ENCODE results near the gene PRKD1. TPM values are rescaled to one million over a fixed set of nuclear protein-coding genes. Genes with fewer than 3 reads are reported as not detected.
"Not testable (repeated sequence)": the region's sequence is repeated elsewhere in the genome, so short reads cannot be mapped to it uniquely, and the experiment has no call there.

PRKD1 gene
- total RNA-seq, 2 donors from 2014 or later = 12.0 to 12.6 TPM

GRCh38 chr14:29857551-29857950, 70.1 kb downstream of the PRKD1 start:
- H3K4me1 ChIP-seq (ENCODE audit: control insufficient read depth, insufficient read depth, low read length) = peaks cover 7% of the 10 kb centered on the region
- Mint-ChIP-seq H3K9me3 (peaks cover 34% of the 10 kb centered on the region), H3K27ac (no peak overlapping the region), H3K4me1 (peaks cover 3% of the 10 kb centered on the region), H3K4me3 (no peak overlapping the region), H3K27me3 (ENCODE audit: insufficient read depth) (no peaks in the 10 kb centered on the region), H3K36me3 (ENCODE audit: low read depth) (peaks cover 15% of the 10 kb centered on the region)
- peaks cover 17% of the 10 kb centered on the region for H3K9me3 ChIP-seq (ENCODE audit: control insufficient read depth, low read length)
- no peaks in the 10 kb centered on the region for H3K27me3 ChIP-seq (ENCODE audit: control insufficient read depth, insufficient read depth, low read length, poor library complexity, severe bottlenecking)
- H3K9ac ChIP-seq (ENCODE audit: extremely low read depth, low read length, poor library complexity, severe bottlenecking) = no peak overlapping the region
- no peaks in the 10 kb centered on the region for H3K36me3 ChIP-seq (ENCODE audit: control insufficient read depth, insufficient read depth, low read length)
- H3K4me3 ChIP-seq (ENCODE audit: low read length) = no peak overlapping the region
- H3K27ac ChIP-seq (ENCODE audit: low read depth, low read length) = no peak overlapping the region
- TF ChIP-seq CTCF (conservative IDR thresholded peaks at IDR 0.05) = no peak
- 94% methylated on average over 3 of the region's 3 CpGs; no CpG with 5 or more reads in 1 of the 2 experiments for WGBS, 2 experiments (ENCODE audit: insufficient coverage in 1 of 2, insufficient read length in 1 of 2)
- no peak for DNase-seq

- no peaks in the 10 kb centered on the region for H3K27me3 ChIP-seq (ENCODE audit: control insufficient read depth, insufficient read depth, low read length, poor library complexity, severe bottlenecking)
- H3K27ac ChIP-seq (ENCODE audit: low read depth, low read length) = no peak overlapping the region
- no peak overlapping the region for H3K9ac ChIP-seq (ENCODE audit: extremely low read depth, low read length, poor library complexity, severe bottlenecking)
- no peak overlapping the region for H3K27ac Mint-ChIP-seq
- H3K9me3 Mint-ChIP-seq = peaks cover 41% of the 10 kb centered on the region
- H3K9me3 ChIP-seq (ENCODE audit: control insufficient read depth, low read length) = peaks cover 26% of the 10 kb centered on the region
- peaks cover 15% of the 10 kb centered on the region for H3K36me3 Mint-ChIP-seq (ENCODE audit: low read depth)
- no peak overlapping the region for H3K4me3 ChIP-seq (ENCODE audit: low read length)
- no peak for DNase-seq
- peaks cover 7% of the 10 kb centered on the region for H3K4me1 ChIP-seq (ENCODE audit: control insufficient read depth, insufficient read depth, low read length)
- H3K27me3 Mint-ChIP-seq (ENCODE audit: insufficient read depth) = no peaks in the 10 kb centered on the region
- H3K36me3 ChIP-seq (ENCODE audit: control insufficient read depth, insufficient read depth, low read length) = no peaks in the 10 kb centered on the region
- H3K4me1 Mint-ChIP-seq = peaks cover 3% of the 10 kb centered on the region
- H3K4me3 Mint-ChIP-seq = no peak overlapping the region
- no peak for TF ChIP-seq CTCF (conservative IDR thresholded peaks at IDR 0.05)
- WGBS, 2 experiments (ENCODE audit: insufficient coverage in 1 of 2, insufficient read length in 1 of 2) = 86 to 92% methylated on average over 4 of the region's 4 CpGs
Observed at GRCh38 chr14:29856516-29856915, 71.1 kb downstream of the PRKD1 start.

GRCh38 chr14:29853691-29854090, 74.0 kb downstream of the PRKD1 start:
- H3K27ac Mint-ChIP-seq; DNase-seq; H3K4me3 ChIP-seq (ENCODE audit: low read length); H3K9ac ChIP-seq (ENCODE audit: extremely low read depth, low read length, poor library complexity, severe bottlenecking); H3K4me3 Mint-ChIP-seq; H3K27me3 ChIP-seq (ENCODE audit: control insufficient read depth, insufficient read depth, low read length, poor library complexity, severe bottlenecking); H3K36me3 ChIP-seq (ENCODE audit: control insufficient read depth, insufficient read depth, low read length); H3K4me1 Mint-ChIP-seq; H3K4me1 ChIP-seq (ENCODE audit: control insufficient read depth, insufficient read depth, low read length); H3K27ac ChIP-seq (ENCODE audit: low read depth, low read length); H3K27me3 Mint-ChIP-seq (ENCODE audit: insufficient read depth): not testable (repeated sequence)
- WGBS, 2 experiments (ENCODE audit: insufficient coverage in 1 of 2, insufficient read length in 1 of 2) = 80 to 84% methylated on average over 1 to 2 of the region's 2 CpGs
- peaks cover 47% of the 10 kb centered on the region for H3K9me3 Mint-ChIP-seq
- H3K9me3 ChIP-seq (ENCODE audit: control insufficient read depth, low read length) = peaks cover 26% of the 10 kb centered on the region
- peaks cover 15% of the 10 kb centered on the region for H3K36me3 Mint-ChIP-seq (ENCODE audit: low read depth)

GRCh38 chr14:29853272-29853671, 74.4 kb downstream of the PRKD1 start:
- H3K4me3 Mint-ChIP-seq = no peak overlapping the region
- Histone ChIP-seq H3K27ac (ENCODE audit: low read depth, low read length) (no peak overlapping the region), H3K4me3 (ENCODE audit: low read length) (no peak overlapping the region), H3K9me3 (ENCODE audit: control insufficient read depth, low read length) (peaks cover 26% of the 10 kb centered on the region), H3K4me1 (ENCODE audit: control insufficient read depth, insufficient read depth, low read length) (no peaks in the 10 kb centered on the region), H3K9ac (ENCODE audit: extremely low read depth, low read length, poor library complexity, severe bottlenecking) (no peak overlapping the region), H3K36me3 (ENCODE audit: control insufficient read depth, insufficient read depth, low read length) (no peaks in the 10 kb centered on the region), H3K27me3 (ENCODE audit: control insufficient read depth, insufficient read depth, low read length, poor library complexity, severe bottlenecking) (no peaks in the 10 kb centered on the region)
- no peaks in the 10 kb centered on the region for H3K4me1 Mint-ChIP-seq
- DNase-seq = no peak
- no peak for TF ChIP-seq CTCF (conservative IDR thresholded peaks at IDR 0.05)
- 92% methylated on average over 2 of the region's 2 CpGs for WGBS, 2 experiments (ENCODE audit: insufficient coverage in 1 of 2, insufficient read length in 1 of 2)
- no peaks in the 10 kb centered on the region for H3K27me3 Mint-ChIP-seq (ENCODE audit: insufficient read depth)
- H3K9me3 Mint-ChIP-seq = peaks cover 47% of the 10 kb centered on the region
- no peak overlapping the region for H3K27ac Mint-ChIP-seq
- peaks cover 15% of the 10 kb centered on the region for H3K36me3 Mint-ChIP-seq (ENCODE audit: low read depth)
